HG02588 (cell line): ENCODE results near the gene SLC35F3.

Source experiments
- ATAC-seq: cut with Tn5 transposase; IDR thresholded peaks from one replicate; pipeline ENCODE4 v1.9.1; 2021; ENCODE audit warnings: mild to moderate bottlenecking, moderate library complexity; ENCODE audit not compliant: unreplicated experiment

SLC35F3 gene

DNA sequence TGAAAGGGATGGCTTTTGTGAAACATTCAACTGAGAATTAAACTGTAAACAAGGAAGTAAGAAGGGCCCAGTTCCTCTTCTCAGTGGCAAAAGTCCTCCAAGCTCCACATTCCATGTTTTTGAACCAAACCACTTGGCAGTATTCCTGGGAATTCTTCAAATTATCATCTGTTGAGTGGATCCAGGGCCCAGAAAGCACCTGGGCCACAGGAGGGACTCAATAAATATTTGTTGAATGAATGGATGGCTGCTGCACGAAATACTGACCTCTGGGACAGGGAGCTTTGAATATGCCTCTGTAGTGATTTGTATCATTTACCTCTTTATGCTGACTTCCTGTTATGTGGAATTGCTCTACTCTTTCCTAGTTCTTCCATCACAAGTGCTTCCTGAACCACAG is 4.7 kb downstream of the SLC35F3 start:
- ATAC-seq: no peak

DNA sequence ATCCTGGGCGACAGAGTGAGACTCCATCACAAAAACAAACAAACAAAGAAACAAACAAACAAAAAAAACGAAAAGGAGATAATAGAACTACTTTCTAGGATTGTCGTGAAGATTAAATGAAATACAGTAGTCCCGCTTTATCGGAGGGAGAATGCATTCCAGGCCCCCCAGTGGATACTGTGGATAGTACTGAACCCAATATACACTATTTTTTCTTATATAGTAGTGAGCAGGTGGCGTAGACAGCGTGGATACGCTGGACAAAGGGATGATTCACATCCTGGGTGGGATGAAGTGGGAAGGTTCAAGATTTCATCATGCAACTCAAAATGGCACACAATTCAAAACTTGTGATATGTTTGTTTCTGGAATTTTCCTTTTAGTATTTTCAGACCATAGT is 8.0 kb downstream of the SLC35F3 start:
- ATAC-seq: no peak

DNA sequence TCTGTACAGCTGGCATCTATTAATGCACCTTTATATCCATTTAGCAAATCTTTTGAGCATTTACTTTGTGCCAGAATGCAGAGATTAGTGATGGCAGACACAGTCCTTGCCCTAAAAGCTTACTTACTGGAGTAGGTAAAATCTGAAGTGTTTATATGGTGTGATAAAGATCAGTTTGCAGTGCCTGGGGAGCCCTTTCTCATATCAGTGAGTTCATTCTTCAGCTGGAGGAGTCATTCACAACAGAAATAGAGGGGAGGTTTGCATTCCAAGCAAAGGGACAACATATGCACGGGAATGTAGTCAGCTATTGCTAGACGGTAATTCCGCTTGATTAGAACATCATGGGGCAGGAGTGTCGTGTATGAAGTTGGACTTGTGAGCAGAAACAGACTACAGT is 8.4 kb downstream of the SLC35F3 start:
- ATAC-seq: no peak

DNA sequence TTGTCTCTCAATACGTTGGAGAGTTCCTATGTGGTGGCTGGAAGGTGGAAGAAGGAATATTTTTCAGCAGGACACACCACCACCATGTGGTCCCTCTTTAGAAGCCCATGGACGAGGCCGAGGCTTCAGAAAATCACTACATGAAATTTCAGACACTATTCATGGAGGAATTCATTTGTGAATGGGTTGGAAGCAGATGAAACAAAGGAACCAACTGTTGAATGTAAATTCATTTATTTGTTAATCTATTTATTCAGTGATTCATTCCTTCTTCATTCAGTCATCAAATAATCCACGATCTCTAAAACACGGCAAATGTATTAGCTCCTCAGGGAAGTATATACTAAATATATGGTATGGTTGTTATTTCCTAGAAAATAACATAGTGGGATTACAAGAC is 12.2 kb downstream of the SLC35F3 start:
- ATAC-seq: no peak

DNA sequence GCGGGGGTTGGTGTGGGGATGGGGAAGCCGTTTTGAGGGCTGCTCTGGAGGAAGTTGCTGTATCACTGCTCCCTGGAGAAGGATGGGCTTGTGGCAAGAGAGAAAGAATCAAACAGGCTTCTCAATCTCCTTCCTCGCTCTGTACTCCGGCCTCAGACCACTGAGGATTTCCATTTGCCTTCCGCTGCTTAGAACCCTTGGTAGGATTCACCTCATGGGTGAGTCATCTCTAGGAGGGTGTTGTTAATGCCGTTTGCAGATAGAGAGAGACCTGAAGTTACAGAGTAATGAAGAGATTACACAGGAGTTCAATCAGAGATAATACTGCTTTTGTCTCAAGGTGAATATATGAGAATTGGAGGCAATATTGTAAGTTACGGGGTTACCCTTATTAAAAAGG is 15.3 kb downstream of the SLC35F3 start:
- no peak for ATAC-seq

DNA sequence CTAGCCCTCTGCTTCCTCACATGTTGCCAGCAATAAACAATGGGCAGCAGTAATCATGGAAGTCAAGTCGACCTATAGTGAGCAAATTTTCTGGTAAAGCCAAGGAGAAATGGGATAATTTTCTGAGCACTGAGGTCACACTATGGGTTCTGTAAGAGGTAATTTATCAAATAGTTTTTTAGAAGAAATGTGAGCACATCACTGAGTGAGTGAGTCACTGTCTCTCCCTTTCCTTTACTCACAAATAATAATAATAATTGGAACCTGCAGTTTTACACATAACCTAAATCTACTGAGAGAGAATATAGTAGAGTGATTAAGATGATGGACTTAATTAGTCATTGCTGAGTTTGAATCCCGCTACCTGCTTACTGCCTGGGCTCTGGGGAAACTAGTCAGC is 23.6 kb downstream of the SLC35F3 start:
- no peak for ATAC-seq

DNA sequence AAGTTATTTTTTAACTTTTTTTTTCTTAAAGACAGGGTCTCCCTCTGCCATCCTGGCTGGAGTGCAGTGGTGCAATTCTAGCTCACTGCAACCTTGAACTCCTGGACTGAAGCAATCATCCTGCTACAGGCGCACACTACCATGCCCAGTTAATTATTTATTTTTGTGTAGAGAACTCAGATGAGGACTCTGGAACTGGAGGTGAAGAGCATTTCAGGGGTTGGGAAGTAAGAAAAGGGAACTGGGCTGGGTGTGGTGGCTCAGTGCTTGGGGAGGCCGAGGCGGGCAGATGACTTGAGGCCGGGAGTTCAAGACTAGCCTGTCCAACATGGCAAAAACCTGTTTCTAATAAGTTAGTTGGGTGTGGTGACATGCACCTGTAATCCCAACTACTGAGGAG is 28.9 kb downstream of the SLC35F3 start:
- no peak for ATAC-seq

GRCh38 chr1:233935297-233935868 is 30.9 kb downstream of the SLC35F3 start:
- no peak for ATAC-seq

- ATAC-seq: no peak
Observed at GRCh38 chr1:233936422-233936821, 31.9 kb downstream of the SLC35F3 start.

GRCh38 chr1:233936842-233937241 is 32.4 kb downstream of the SLC35F3 start:
- no peak for ATAC-seq

GRCh38 chr1:233938476-233938875 is 34.0 kb downstream of the SLC35F3 start:
- ATAC-seq: no peak

GRCh38 chr1:233939451-233939850 is 35.0 kb downstream of the SLC35F3 start:
- no peak for ATAC-seq

DNA sequence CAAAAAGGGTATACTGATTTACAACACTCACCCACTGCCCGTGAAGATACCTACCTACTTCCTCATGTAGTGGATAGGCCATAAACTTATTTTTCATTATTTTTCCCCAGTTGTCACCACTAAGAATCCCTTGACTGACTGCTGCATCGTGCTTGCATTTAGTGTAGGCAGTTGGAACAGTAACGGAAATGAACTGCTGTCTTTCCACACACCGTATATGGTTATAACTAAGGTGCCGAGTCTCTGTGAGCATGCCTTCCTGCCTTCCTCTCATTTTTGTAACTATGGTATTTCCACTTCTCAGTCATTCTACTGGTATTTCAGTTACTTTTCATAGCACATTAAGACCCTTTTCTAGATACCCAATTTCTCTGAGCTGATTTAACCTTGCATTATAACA is 36.4 kb downstream of the SLC35F3 start:
- no peak for ATAC-seq

GRCh38 chr1:233944601-233945000 is 40.1 kb downstream of the SLC35F3 start:
- no peak for ATAC-seq

GRCh38 chr1:233945573-233945972 is 41.1 kb downstream of the SLC35F3 start:
- no peak for ATAC-seq

GRCh38 chr1:233945979-233946378 is 41.5 kb downstream of the SLC35F3 start:
- ATAC-seq: no peak

DNA sequence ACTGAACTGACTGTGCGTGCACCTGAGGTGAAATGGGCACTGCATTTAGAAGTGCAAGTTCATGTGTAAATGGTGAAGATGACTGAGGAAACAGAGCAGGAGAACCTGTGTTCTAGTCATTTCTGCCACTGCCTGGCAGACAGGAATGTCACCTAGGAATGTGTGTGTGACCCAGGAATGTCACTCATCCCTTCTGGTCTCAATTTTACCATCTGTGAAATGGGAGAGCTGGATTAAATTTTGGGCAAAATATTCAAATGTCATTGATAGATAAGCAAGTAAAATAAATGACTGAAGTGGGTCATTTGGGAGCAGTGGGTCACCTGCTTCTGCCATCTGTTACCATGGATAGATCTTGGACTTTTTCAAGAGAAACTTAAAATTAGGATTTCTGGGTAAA is 42.2 kb downstream of the SLC35F3 start:
- no peak for ATAC-seq

- no peak for ATAC-seq
Observed at GRCh38 chr1:233951804-233952203, 47.3 kb downstream of the SLC35F3 start.

GRCh38 chr1:233957691-233958090 is 53.2 kb downstream of the SLC35F3 start:
- ATAC-seq: no peak

DNA sequence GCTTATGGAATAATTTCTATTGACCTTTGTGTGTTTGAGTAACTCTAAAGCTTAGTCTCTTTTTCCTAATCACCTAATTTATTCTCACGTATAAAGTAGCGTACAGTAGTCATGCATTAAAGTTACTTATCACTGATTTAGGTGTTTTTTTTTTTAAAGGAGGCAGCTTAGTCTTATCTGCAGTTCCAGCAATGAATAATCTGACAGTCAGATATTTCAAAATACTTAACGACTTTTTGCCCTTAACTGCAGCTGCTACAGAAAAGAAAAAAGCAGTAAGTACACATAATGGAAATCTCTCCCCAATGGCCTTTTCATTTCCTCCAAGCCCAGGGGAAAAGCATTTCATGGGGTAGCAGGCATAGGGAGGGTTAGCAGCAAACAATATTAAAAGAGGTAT is 54.6 kb downstream of the SLC35F3 start:
- no peak for ATAC-seq

DNA sequence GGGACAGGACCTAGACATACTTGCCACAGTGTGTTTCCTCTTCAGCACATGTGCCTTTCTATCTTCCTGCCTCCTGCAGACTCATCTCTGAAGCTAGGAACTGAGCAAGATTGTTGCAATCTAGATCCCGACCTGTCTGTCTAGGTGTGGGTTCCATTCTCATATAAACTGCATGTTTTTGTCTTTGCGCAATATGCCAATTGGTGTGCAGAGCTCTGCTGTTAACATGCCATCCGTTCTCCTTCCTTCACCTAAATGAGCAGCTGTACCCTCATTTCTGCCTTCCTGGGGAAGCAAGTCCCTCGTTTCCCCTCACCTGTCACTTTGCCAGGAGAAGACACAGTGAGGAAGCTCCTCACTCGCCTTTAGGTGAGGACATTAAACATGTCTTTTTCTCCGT is 55.5 kb downstream of the SLC35F3 start:
- ATAC-seq: no peak

GRCh38 chr1:233960386-233960785 is 55.9 kb downstream of the SLC35F3 start:
- no peak for ATAC-seq

GRCh38 chr1:233962878-233963277 is 58.4 kb downstream of the SLC35F3 start:
- ATAC-seq: no peak

DNA sequence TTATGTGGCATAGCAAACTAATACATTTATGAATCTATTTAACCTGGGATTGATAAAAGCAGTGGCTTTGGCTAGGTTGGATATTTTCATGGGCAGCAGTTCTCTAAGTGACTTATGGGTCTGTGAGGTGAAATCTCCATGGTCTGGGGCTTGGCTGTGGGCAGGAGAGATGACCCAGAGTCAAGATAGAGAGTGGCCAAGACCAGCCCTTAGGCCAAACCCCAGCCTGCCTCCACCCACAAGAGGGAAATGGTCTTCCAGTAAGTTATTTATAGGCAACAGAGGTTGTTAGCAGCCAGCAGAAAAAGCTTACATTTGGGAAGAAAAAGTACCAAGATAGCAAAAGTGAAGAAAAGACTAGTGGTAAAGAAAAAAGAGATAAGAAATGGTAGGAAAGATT is 61.4 kb downstream of the SLC35F3 start:
- ATAC-seq: no peak
